Measurements from ENCODE around the gene CAST. TPM values are rescaled to one million over a fixed set of nuclear protein-coding genes. Genes with fewer than 3 reads are reported as not detected.

CAST gene
- total RNA-seq, 4 donors from 2014 or later = 292 to 347 (median 320) TPM

DNA sequence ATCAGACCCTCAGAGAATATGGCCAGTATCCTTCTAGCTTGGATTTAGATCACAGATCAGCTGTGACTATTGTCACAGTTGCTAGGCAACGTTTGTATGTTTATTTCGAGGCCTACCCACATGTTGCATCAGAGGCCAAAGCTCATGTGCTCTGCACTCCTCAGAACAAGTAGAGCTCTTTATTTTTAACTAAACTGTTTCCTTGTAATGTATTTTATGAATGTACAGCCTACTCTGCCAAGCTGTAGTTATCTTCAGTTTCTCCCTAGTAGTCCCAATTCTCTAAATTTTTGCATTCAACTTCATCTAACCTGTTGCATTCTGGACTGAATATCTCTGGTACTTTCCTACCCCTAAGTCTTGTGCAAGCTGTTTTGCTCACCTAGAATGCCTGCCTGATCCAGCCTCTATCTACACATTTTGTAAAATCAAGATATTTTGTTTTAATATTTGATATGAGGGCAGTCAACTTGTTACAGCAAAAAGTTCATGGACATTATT, 52.8 kb downstream of the CAST start:
- H3K36me3 ChIP-seq = no peaks in the 10 kb centered on the region
- no peak overlapping the region for H3K4me3 ChIP-seq
- H3K27ac ChIP-seq = peak overlapping the region; percentile 55 to 78 (median 68)
- no peaks in the 10 kb centered on the region for H3K27me3 ChIP-seq
- peak; percentile 80 for ATAC-seq
- 0 to 11% methylated on average over 2 of the region's 2 CpGs for WGBS, 2 donors (ENCODE audit: low coverage in 1 of 2)
- peaks cover 14 to 88% (median 15%) of the 10 kb centered on the region in 3 donors for H3K4me1 ChIP-seq
- TF ChIP-seq EP300 (IDR thresholded peaks at IDR 0.05) (no peak), POLR2A (IDR thresholded peaks at IDR 0.05) (no peak), POLR2AphosphoS5 (IDR thresholded peaks at IDR 0.05) (peak; percentile 76)
- no peaks in the 10 kb centered on the region for H3K9me3 ChIP-seq

DNA sequence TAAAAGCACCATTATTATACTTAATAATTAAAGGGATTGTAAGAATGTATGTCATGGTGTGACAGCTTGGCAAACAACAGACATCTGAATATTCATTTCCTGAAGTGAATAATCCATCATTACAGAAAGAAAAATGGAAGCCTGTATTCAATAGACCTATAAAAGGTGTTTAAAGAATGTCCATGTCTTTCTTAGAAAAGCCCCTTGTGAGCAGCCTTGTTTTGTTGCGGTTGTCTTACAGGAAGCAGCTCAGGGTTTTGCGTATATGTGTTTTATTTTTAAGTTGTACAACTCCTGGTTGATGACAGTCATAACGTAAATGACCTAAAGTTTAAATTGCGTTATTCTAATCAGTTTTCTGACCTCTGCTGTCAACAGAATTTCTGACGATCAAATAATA, 53.8 kb downstream of the CAST start:
- TF ChIP-seq, protein P1, sequence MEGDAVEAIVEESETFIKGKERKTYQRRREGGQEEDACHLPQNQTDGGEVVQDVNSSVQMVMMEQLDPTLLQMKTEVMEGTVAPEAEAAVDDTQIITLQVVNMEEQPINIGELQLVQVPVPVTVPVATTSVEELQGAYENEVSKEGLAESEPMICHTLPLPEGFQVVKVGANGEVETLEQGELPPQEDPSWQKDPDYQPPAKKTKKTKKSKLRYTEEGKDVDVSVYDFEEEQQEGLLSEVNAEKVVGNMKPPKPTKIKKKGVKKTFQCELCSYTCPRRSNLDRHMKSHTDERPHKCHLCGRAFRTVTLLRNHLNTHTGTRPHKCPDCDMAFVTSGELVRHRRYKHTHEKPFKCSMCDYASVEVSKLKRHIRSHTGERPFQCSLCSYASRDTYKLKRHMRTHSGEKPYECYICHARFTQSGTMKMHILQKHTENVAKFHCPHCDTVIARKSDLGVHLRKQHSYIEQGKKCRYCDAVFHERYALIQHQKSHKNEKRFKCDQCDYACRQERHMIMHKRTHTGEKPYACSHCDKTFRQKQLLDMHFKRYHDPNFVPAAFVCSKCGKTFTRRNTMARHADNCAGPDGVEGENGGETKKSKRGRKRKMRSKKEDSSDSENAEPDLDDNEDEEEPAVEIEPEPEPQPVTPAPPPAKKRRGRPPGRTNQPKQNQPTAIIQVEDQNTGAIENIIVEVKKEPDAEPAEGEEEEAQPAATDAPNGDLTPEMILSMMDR (IDR thresholded peaks at IDR 0.05) = no peak
- no peak for TF ChIP-seq POLR2AphosphoS5 (IDR thresholded peaks at IDR 0.05)
- no peak for TF ChIP-seq POLR2A (IDR thresholded peaks at IDR 0.05)
- no peak for TF ChIP-seq EP300 (IDR thresholded peaks at IDR 0.05)
- Histone ChIP-seq H3K27me3 (no peaks in the 10 kb centered on the region), H3K9me3 (no peaks in the 10 kb centered on the region), H3K4me3 (no peak overlapping the region), H3K27ac (peak overlapping the region in 2 of 4 donors; percentile 67 to 78), H3K36me3 (no peaks in the 10 kb centered on the region), H3K4me1 (peaks cover 16 to 91% (median 16%) of the 10 kb centered on the region in 3 donors)
- 86 to 94% methylated on average over 4 to 5 of the region's 5 CpGs for WGBS, 2 donors (ENCODE audit: low coverage in 1 of 2)
- no peak for ATAC-seq

DNA sequence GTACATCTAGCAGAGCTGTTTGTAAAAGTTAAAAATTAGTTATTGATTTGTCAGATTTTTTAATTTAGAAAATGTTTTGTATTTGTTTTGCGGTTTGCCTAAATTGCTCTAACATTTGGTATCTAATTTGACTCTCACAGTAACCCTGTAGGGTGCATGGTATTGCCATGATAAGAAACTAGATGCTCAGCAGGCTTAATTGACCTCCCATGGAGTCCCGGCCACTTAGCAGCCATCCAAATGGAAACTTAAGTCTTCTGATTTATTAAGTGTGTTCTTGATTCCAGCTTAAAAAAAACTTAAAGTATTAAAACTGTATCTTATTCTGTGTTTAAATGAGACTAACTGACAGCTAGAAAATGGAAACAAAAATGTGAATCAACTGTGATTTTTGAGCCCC, 54.5 kb downstream of the CAST start:
- Histone ChIP-seq H3K27me3 (no peaks in the 10 kb centered on the region), H3K36me3 (no peaks in the 10 kb centered on the region), H3K27ac (no peak overlapping the region), H3K9me3 (no peaks in the 10 kb centered on the region), H3K4me3 (no peak overlapping the region), H3K4me1 (peaks cover 16 to 93% (median 23%) of the 10 kb centered on the region in 3 donors)
- 47 to 50% methylated on average over 2 of the region's 2 CpGs for WGBS, 2 donors (ENCODE audit: low coverage in 1 of 2)
- ATAC-seq = no peak
- TF ChIP-seq, protein P1 (IDR thresholded peaks at IDR 0.05) = no peak
- TF ChIP-seq EP300 (IDR thresholded peaks at IDR 0.05) (no peak), POLR2AphosphoS5 (IDR thresholded peaks at IDR 0.05) (no peak)

DNA sequence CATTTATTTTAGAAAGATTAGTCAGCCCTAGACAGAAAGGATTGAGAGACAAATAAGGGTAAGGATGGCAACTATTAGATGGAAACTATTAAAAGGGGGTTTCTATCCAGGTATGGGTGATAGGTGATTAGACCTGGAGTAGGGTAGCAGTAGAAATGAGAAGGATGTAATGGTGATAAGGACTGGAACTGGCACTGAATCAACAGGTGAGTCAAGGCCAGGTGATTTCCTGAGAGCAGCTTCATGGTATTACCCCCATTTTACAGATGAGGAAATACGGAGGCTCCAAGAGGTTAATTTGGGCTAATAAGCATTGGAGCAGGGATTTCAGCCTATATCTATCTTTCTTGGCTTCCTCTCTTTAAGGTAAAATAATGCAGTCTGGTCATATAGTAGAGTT, 55.7 kb downstream of the CAST start:
- Histone ChIP-seq H3K4me1 (peaks cover 16 to 89% (median 25%) of the 10 kb centered on the region in 3 donors), H3K36me3 (peaks cover 0 to 3% of the 10 kb centered on the region in 2 donors), H3K27me3 (no peaks in the 10 kb centered on the region), H3K27ac (no peak overlapping the region), H3K4me3 (no peak overlapping the region), H3K9me3 (no peaks in the 10 kb centered on the region)
- 75 to 100% methylated on average over 1 of the region's 1 CpG for WGBS, 2 donors (ENCODE audit: low coverage in 1 of 2)
- TF ChIP-seq, protein P1 (IDR thresholded peaks at IDR 0.05) = no peak
- TF ChIP-seq EP300 (IDR thresholded peaks at IDR 0.05) = no peak
- no peak for TF ChIP-seq POLR2AphosphoS5 (IDR thresholded peaks at IDR 0.05)
- no peak for TF ChIP-seq POLR2A (IDR thresholded peaks at IDR 0.05)
- no peak for ATAC-seq

DNA sequence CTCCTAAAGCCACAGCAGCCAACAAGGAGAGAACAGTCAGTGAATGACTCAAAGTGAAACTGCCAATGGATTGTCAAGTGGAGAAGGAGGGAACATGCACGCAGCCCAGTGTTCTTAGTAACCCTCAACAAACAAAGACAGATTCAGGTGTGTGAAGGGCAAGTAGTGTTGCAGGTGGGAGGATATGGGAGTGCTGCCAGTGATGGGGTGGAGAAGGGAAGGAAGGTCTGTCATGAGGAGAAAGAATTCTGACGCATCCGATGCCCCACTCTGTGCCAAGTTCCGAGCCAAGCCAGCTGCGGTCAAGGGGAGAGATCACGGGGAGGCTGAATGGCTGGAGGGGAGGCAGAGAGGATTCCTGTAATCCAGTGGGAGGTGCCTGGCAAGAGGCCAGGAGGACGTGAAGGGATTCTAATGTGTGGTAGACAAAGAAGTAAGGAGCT, 56.5 kb downstream of the CAST start:
- Histone ChIP-seq H3K4me1 (peaks cover 16 to 81% (median 25%) of the 10 kb centered on the region in 3 donors), H3K9me3 (no peaks in the 10 kb centered on the region), H3K4me3 (no peak overlapping the region), H3K27ac (no peak overlapping the region), H3K27me3 (no peaks in the 10 kb centered on the region), H3K36me3 (peaks cover 0 to 7% of the 10 kb centered on the region in 2 donors)
- TF ChIP-seq EP300 (IDR thresholded peaks at IDR 0.05) (no peak), POLR2A (IDR thresholded peaks at IDR 0.05) (no peak), POLR2AphosphoS5 (IDR thresholded peaks at IDR 0.05) (no peak)
- TF ChIP-seq, protein P1 (IDR thresholded peaks at IDR 0.05) = no peak
- no peak for ATAC-seq
- 50 to 90% methylated on average over 6 of the region's 7 CpGs for WGBS, 2 donors (ENCODE audit: low coverage in 1 of 2)
